NCI-H2081 (cell line): ENCODE measurements around the gene PID1.

Experiments
- DNase-seq, 2 experiments: peaks; one replicate each; lab custom pipeline; 2025; lab: John Stamatoyannopoulos, UW

The PID1 gene

GRCh38 chr2:229164545-229165249, 106.4 kb downstream of the PID1 start:
- peak; percentile 12 to 62 for DNase-seq

GRCh38 chr2:229163893-229164292, 107.2 kb downstream of the PID1 start:
- DNase-seq, result peak in 1 of 2 experiments; percentile 51

GRCh38 chr2:229162015-229162414, 109.1 kb downstream of the PID1 start:
- peak; percentile 49 to 90 for DNase-seq

DNA sequence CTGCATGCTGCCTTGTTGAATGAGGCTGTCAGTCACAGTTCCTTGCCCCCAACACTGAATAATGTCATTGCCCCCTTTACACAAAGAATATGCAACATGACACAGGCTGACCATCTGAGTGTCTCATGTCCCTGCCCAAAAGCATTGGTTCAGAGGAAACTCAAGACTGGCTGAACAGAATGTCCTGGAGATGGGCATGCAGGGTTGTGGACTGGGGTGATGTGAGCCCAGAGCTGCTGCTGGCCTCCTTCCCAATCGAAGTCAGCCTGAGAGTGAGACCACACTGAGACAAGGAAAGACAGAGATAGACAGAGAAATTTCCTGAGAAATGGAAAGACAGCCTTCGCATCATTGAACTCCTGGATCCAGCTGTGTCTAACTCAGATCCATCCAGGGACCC, 110.1 kb downstream of the PID1 start:
- no peak for DNase-seq

GRCh38 chr2:229160180-229160579, 110.9 kb downstream of the PID1 start:
- DNase-seq, result peak; percentile 75 to 91

- no peak for DNase-seq
Measured at GRCh38 chr2:229159405-229159804, 111.7 kb downstream of the PID1 start.

DNA sequence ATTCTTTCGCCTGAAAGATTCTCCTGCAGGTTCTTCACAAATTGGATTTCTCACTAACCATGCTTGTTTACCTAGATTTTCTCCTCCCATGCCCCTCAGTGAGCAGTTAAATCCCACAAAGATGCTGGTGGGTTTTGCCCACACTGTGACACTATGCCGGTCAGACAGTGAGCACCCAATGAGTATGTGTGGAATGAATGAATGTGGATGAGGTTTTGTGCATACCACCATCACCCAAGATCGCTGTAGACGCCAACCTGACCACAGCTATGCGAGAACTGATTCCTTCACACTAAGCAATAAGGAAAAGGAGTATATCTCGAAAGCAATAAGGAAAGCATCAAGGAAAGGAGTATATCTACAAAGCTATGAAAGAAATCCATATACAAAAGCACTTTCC, 116.7 kb downstream of the PID1 start:
- DNase-seq, result no peak

DNA sequence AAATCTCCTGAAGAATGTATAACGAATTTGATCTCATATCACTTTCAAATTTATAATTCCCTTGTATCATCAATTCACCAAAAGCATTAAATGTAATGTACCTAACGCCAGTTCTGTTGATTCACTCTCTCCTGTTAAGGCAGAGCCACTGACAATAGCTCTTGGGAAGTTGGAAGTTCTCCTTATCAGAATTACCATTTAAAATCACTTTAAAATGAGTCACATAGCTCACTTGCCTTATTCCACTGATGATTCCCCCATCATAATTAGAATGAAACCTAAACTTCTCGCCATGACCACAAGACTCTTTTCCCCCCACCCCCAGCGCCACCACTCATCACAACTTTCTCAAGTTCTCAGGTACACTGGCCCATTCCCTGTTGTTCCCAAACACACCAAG, 117.1 kb downstream of the PID1 start:
- DNase-seq, result no peak

DNA sequence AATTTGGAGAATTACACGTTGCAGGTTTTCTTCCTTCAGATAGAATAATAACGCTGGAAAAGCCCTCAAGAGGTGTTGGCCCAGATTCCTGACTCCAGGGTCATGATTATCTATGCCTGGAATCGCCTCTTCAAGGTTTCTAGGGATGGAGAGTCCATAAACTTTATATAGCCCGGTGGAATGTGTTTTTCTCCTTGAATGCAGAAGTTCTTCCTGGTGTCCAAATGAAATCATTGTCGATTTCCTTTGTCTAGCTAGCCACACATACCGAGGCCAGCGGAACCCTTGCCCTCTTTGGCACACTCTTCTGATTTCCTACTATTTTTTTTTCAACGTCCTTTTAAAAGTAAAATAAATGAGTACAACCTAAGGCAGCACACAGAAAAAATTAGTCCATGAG, 117.8 kb downstream of the PID1 start:
- DNase-seq, result no peak

DNA sequence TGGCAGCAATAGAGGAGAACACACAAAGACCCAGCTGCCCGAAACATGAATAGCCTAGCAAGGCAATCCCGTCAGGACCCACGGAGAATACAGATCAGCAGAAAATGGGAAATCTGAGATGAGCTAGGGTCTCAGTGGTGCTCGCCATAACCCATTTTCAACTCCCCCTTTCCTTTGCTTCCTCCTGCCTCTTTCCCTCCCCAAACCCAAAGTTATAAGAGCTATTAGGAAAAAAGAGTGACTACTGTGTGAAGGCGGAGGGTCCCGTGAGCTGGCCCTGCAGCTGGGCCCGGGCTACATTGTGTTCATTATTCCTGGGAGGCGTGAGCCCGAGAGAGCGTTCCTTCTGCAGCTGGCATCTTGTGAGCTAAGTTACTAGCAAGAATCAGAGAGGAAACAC, 118.4 kb downstream of the PID1 start:
- DNase-seq, result no peak

DNA sequence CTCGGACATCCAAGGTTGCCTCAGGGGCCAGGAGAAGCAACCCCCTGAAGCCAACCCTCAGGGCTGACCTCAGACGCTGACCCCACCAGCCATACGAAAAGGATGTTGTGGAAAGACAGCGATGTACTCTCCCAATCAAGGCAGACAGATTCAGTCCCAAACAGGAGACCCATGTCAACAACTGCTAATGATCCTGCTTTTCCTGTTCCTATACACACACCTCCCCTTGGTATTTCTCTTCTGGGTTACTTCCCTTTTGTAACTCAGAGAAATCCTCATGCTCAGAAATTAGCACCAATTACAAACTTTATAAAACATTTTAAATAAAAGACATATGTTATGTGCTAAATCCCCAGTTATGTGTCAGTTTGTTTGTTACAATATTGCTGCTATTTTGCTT, 120.8 kb downstream of the PID1 start:
- DNase-seq, result no peak

DNA sequence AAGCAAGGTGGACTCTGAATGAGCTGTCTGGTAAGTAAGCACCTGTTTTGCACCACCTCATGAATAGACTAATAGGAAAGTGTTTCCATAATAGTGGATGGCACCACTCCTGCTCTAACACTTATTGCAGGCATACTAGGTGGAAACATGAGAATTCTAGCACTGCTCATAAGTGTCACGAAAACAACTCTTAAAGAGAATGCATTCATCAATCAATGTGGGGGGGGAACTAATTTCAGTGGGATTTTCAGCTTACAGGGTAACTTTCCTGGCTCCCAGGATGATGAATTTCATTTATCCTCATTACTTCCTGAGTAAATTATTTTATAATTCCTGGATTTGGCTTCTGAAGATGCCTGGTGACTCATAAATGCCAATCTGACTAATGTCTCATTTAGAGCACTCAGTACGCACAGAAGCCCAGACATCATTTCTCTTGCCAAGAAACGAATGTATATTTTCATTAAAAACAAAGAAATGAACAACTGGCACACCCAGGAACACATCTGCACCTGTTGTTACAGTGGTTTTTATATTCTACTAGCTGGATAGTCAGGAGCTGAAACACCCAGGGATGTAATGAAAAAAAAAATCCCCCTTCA, 129.6 kb downstream of the PID1 start:
- DNase-seq, result peak in 1 of 2 experiments; percentile 44

DNA sequence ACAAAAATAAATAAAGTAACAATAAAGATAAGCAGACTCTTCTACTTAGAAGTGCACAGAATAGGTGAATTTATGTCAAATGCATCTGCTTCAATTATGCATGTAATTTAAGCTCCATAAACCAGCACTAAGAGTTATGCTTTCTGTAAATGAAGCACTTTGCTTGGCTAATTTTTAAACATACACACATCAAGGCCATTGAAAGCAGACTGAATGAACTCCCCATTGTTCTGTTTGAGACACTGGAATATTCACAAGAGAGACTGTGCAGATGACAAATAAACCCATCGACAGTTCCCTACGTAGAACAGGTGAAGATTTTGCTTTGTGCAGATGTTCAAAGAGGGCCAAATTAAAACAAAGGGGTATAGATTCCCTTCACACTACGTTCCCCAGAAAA, 133.4 kb downstream of the PID1 start:
- peak in 1 of 2 experiments; percentile 87 for DNase-seq

DNA sequence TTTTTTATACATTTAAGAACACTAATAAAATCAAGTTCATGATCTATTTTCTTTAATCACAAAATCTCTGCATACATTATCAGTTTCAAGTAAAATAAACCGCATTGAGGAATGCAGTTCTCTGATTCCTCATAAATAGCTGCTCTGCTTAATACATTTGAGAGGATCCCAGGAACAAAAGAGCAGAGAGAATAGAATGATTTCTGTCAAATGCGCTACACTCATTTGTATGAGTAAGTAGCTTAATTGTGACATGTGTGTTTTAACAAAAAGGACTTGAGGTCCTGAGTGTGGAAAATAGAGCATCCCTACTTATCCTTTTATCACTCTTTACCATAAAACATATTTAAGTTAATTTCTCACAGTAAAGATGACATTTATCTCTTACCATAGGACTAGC, 134.0 kb downstream of the PID1 start:
- DNase-seq, result peak in 1 of 2 experiments; percentile 38

DNA sequence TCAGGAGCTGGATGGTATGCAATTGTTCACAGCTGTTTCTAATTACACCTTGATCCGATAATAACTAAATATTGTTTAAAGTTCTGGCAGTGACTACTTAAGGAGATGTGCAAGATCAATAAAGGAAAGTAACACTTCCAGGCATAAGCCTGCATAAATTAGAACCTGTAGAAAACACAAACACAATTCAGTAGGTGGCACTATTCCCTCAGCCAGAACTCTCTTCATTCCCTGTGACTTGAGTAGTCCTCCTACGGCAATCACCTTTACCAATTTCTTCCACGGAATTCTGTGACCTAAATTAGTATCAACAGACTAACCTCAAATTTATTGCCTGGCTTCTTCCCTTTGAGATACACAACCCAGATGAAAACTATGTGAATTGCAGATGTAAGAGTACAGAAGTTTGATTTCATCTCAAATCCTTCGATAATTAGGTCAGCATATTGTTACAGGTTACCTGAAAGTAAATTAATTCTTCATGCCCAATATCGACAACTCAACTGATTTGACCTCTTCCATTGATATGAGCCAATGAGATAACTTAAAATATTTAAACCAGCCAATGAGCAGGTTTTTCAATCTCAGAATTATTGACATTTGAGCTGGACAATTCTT, 137.8 kb downstream of the PID1 start:
- DNase-seq, result peak; percentile 58 to 84

DNA sequence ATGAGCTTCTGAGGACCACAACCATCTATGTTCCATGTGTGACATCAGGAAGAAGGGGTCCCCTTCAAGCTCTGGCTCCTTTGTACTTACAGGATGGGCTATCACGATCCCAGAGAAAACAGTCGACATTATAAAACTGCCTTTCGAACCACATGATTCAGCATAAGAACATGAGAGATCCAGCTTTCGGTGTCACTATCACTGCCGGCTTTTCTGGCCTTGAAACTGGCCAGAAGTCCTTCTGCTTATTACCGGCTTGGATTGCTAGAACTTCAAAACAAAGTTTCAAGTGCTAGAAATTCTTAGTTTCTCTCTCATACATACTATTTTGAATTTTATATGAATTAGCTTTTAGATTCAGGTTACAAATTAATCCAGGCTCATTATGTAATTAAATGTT, 138.9 kb downstream of the PID1 start:
- DNase-seq, result no peak

DNA sequence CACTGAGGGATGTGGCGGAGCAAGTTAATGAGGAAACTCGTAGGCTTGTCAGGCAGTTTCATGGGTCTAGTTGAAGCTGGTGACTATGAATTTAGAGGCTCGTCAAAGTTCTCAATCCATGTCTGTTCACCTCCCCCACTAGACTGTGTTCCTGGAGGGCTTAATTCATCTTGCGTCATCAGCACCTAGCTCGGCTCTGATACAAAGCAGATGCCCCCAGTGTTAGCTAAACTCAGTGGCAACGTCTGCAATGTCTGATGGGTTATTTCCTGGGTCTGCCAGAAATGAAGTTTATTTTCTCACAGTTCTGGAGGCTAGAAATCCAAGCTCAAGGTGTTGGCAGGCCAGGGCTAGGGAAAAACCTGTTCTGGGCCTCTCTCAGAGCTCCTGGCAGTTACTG, 140.6 kb downstream of the PID1 start:
- no peak for DNase-seq

GRCh38 chr2:229129738-229130371, 141.2 kb downstream of the PID1 start:
- DNase-seq, result no peak

- DNase-seq, result no peak
Measured at GRCh38 chr2:229127471-229127870, 143.6 kb downstream of the PID1 start.

- no peak for DNase-seq
Measured at GRCh38 chr2:229126066-229126465, 145.0 kb downstream of the PID1 start.

GRCh38 chr2:229124136-229124535, 147.0 kb downstream of the PID1 start:
- no peak for DNase-seq

DNA sequence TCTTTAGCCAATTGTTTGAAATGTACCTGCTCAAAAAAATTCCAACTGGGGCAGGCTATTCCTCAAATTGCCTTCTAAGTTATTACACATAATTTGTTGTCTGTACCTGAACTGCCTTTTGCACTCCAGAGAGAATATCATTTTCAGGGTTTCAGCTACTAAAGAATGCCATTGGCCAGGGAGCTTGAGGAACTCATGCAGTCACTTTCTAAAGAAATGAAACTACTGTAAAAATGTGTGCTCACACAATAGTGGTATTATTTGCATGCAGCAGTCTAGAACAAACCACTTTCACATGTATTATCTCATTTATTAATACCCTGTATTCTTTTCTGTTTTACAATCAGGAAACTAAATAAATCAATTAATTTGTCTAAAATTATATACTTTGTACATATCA, 152.2 kb downstream of the PID1 start:
- no peak for DNase-seq

- no peak for DNase-seq
Measured at GRCh38 chr2:229118336-229118735, 152.8 kb downstream of the PID1 start.
